Measurements from ENCODE around the gene CFAP210.
"Not testable (repeated sequence)": the region's sequence is repeated elsewhere in the genome, so short reads cannot be mapped to it uniquely, and the experiment has no call there.

Gene CFAP210

DNA sequence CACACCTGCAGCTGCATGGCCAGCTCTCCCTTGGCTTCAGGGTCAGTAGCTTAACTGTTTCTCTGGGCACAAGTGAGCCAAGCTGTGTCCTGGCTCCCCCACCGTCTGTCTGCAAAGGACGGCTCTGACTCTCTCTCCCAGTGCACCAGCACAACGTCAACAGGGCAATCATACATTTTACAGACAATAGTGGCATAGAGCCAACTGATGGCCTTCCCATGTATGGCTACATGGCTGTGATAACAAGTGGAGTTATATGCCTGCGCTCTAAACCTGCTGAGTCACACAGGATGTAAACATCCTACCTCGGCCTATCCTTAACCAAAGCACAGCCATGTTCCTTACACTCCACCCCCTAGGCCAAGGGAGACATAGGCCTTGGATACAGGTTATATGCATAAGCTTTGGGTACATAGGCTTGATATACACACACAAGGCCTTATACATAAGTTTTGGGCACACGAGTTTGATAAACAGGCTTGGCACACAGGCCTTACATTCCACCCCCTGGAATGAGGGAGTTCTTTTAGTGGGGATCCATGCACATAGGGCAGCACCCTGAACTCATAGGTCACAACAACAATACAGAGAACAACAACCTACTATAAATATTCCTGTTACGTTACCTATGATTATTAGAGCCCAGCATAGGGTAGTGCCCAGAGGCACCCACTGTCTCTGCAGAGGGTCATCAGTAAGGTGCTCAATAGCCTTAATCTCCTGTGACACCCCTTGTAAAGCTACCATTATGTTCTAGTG lies 17.7 kb upstream of the CFAP210 start:
- no peaks in the 10 kb centered on the region for H3K36me3 ChIP-seq (ENCODE audit: control insufficient read depth, insufficient read depth, low read length)
- H3K4me3 ChIP-seq (ENCODE audit: extremely low read depth, insufficient read depth, low read length, poor library complexity, severe bottlenecking): no peak overlapping the region
- no peak overlapping the region for H3K27ac ChIP-seq (ENCODE audit: low read depth, low read length, severe bottlenecking)
- 94 to 100% methylated on average over 1 to 3 of the region's 7 CpGs for WGBS, 2 experiments (ENCODE audit: insufficient coverage in 2 of 2)
- peaks cover 5% of the 10 kb centered on the region for H3K9me3 ChIP-seq (ENCODE audit: control insufficient read depth, low read length)
- no peaks in the 10 kb centered on the region for H3K4me1 ChIP-seq (ENCODE audit: control insufficient read depth, insufficient read depth, low read length, poor library complexity, severe bottlenecking)

GRCh38 chr2:169709981-169710380 lies 15.8 kb upstream of the CFAP210 start:
- Histone ChIP-seq H3K9me3 (ENCODE audit: control insufficient read depth, low read length) (peaks cover 5% of the 10 kb centered on the region), H3K4me3 (ENCODE audit: extremely low read depth, insufficient read depth, low read length, poor library complexity, severe bottlenecking) (no peak overlapping the region)
- 88 to 100% methylated on average over 1 of the region's 1 CpG for WGBS, 2 experiments (ENCODE audit: insufficient coverage in 2 of 2)

DNA sequence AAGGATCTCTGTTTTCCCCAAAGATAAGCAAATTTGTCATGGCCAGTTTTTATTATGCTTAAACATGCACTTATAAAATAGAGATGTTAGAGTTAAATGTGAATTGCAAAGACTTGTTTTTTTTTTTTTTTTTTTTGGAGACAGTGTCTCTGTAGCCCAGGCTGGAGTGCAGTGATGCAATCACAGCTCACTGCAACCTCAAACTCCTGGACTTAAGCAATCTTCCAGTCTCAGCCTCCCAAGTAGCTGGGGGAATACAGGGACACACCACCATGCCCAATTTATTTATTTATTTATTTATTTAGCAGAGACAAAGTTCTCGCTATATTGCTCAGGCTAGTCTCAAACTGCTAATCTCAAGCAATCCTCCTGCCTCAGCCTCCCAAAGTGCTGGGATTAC lies 15.1 kb upstream of the CFAP210 start:
- Histone ChIP-seq H3K27ac (ENCODE audit: low read depth, low read length, severe bottlenecking) (no peak overlapping the region), H3K36me3 (ENCODE audit: control insufficient read depth, insufficient read depth, low read length) (no peaks in the 10 kb centered on the region), H3K4me1 (ENCODE audit: control insufficient read depth, insufficient read depth, low read length, poor library complexity, severe bottlenecking) (no peaks in the 10 kb centered on the region), H3K9me3 (ENCODE audit: control insufficient read depth, low read length) (peaks cover 5% of the 10 kb centered on the region), H3K4me3 (ENCODE audit: extremely low read depth, insufficient read depth, low read length, poor library complexity, severe bottlenecking) (no peak overlapping the region)
- WGBS, 2 experiments (ENCODE audit: insufficient coverage in 2 of 2): 80% methylated on average over 1 of the region's 1 CpG; no CpG with 5 or more reads in 1 of the 2 experiments

More at GRCh38 chr2:169709981-169710380, 15.8 kb upstream of the CFAP210 start:
- Histone ChIP-seq H3K27ac (ENCODE audit: low read depth, low read length, severe bottlenecking) (no peak overlapping the region), H3K36me3 (ENCODE audit: control insufficient read depth, insufficient read depth, low read length) (no peaks in the 10 kb centered on the region), H3K4me1 (ENCODE audit: control insufficient read depth, insufficient read depth, low read length, poor library complexity, severe bottlenecking) (no peaks in the 10 kb centered on the region)

- no peak overlapping the region for H3K27ac ChIP-seq (ENCODE audit: low read depth, low read length, severe bottlenecking)
- H3K4me3 ChIP-seq (ENCODE audit: extremely low read depth, insufficient read depth, low read length, poor library complexity, severe bottlenecking): no peak overlapping the region
- peaks cover 5% of the 10 kb centered on the region for H3K9me3 ChIP-seq (ENCODE audit: control insufficient read depth, low read length)
- WGBS, 2 experiments (ENCODE audit: insufficient coverage in 2 of 2): 80% methylated on average over 2 of the region's 2 CpGs; no CpG with 5 or more reads in 1 of the 2 experiments
- no peaks in the 10 kb centered on the region for H3K4me1 ChIP-seq (ENCODE audit: control insufficient read depth, insufficient read depth, low read length, poor library complexity, severe bottlenecking)
- H3K36me3 ChIP-seq (ENCODE audit: control insufficient read depth, insufficient read depth, low read length): no peaks in the 10 kb centered on the region
Measured at GRCh38 chr2:169707626-169708025, 13.4 kb upstream of the CFAP210 start.

GRCh38 chr2:169705927-169706326 lies 11.7 kb upstream of the CFAP210 start:
- Histone ChIP-seq H3K4me3 (ENCODE audit: extremely low read depth, insufficient read depth, low read length, poor library complexity, severe bottlenecking) (no peak overlapping the region), H3K36me3 (ENCODE audit: control insufficient read depth, insufficient read depth, low read length) (no peaks in the 10 kb centered on the region), H3K9me3 (ENCODE audit: control insufficient read depth, low read length) (no peaks in the 10 kb centered on the region), H3K27ac (ENCODE audit: low read depth, low read length, severe bottlenecking) (no peak overlapping the region), H3K4me1 (ENCODE audit: control insufficient read depth, insufficient read depth, low read length, poor library complexity, severe bottlenecking) (no peaks in the 10 kb centered on the region)
- WGBS, 2 experiments (ENCODE audit: insufficient coverage in 2 of 2): no CpG with 5 or more reads among the region's 2 CpGs

DNA sequence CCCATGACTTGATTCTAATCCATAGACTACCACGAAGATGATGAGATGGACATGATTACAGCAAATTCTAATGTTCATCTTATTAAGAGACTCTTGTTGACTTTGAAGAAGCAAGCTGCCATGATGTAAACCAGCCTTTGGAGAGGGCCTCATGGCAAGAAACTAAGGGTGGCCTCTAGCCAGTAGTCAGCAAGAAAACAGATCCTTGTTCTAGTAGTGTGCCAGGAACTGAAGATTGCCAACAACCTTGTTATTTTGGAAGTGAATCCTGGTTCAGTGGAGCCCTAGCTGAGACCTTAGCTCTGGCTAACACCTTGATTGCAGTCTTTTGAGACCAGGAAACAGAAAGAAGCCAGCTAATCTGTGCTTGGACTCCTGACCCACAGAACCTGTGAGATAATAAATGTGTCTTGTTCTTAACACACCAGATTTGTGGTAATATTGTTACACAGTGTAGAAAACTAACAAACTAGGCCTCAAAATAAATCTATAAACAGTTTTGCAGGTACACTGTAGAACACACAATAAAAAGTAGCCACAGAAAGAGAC lies 10.0 kb upstream of the CFAP210 start:
- no CpG with 5 or more reads among the region's 1 CpG for WGBS, 2 experiments (ENCODE audit: insufficient coverage in 2 of 2)
- H3K4me3 ChIP-seq (ENCODE audit: extremely low read depth, insufficient read depth, low read length, poor library complexity, severe bottlenecking): no peak overlapping the region

GRCh38 chr2:169702996-169703395 lies 8.8 kb upstream of the CFAP210 start:
- no peaks in the 10 kb centered on the region for H3K9me3 ChIP-seq (ENCODE audit: control insufficient read depth, low read length)
- WGBS, 2 experiments (ENCODE audit: insufficient coverage in 2 of 2): 83 to 87% methylated on average over 3 of the region's 3 CpGs
- H3K4me1 ChIP-seq (ENCODE audit: control insufficient read depth, insufficient read depth, low read length, poor library complexity, severe bottlenecking): no peaks in the 10 kb centered on the region
- H3K27ac ChIP-seq (ENCODE audit: low read depth, low read length, severe bottlenecking): no peak overlapping the region
- H3K36me3 ChIP-seq (ENCODE audit: control insufficient read depth, insufficient read depth, low read length): no peaks in the 10 kb centered on the region
- H3K4me3 ChIP-seq (ENCODE audit: extremely low read depth, insufficient read depth, low read length, poor library complexity, severe bottlenecking): no peak overlapping the region

More for the DNA sequence above, 10.0 kb upstream of the CFAP210 start:
- Histone ChIP-seq H3K36me3 (ENCODE audit: control insufficient read depth, insufficient read depth, low read length) (no peaks in the 10 kb centered on the region), H3K9me3 (ENCODE audit: control insufficient read depth, low read length) (no peaks in the 10 kb centered on the region), H3K4me1 (ENCODE audit: control insufficient read depth, insufficient read depth, low read length, poor library complexity, severe bottlenecking) (no peaks in the 10 kb centered on the region), H3K27ac (ENCODE audit: low read depth, low read length, severe bottlenecking) (no peak overlapping the region)

DNA sequence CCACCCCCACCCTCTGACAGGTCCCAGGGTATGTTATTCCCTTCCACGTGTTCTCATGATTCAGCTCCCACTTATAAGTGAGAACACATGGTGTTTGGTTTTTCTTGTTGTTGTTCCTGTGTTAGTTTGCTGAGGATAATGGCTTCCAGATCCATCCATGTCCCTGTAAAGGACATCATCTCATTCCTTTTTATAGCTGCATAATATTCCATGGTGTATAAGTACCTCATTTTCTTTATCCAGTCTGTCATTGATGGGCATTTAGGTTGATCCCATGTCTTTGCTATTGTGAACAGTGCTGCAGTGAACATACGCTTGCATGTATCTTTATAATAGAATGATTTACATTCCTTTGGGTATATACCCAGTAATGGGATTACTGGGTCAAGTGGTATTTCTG lies 5.0 kb upstream of the CFAP210 start:
- not testable (repeated sequence) for H3K4me1 ChIP-seq (ENCODE audit: control insufficient read depth, insufficient read depth, low read length, poor library complexity, severe bottlenecking); H3K36me3 ChIP-seq (ENCODE audit: control insufficient read depth, insufficient read depth, low read length)
- WGBS, 2 experiments (ENCODE audit: insufficient coverage in 2 of 2): no CpG with 5 or more reads among the region's 2 CpGs

DNA sequence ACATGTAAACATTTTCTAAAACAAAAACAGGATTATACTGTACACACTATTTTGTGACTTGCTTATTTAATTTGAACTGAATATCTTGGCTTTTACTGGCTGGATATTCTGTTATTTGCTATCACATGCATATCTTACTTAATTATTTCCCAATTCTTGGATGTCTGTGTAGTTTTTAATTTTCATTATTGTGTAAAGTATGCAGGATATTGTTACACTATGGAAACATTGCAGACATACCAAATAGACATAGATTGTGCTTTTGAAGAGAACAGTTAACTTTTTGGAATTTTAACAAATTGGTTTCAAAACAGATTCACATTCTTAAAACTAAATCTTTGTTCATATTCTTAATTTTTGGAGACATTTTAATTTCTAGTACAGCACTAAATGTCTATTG lies 2.2 kb upstream of the CFAP210 start:
- Histone ChIP-seq H3K4me1 (ENCODE audit: control insufficient read depth, insufficient read depth, low read length, poor library complexity, severe bottlenecking) (no peaks in the 10 kb centered on the region), H3K27ac (ENCODE audit: low read depth, low read length, severe bottlenecking) (no peak overlapping the region), H3K4me3 (ENCODE audit: extremely low read depth, insufficient read depth, low read length, poor library complexity, severe bottlenecking) (no peak overlapping the region), H3K9me3 (ENCODE audit: control insufficient read depth, low read length) (no peaks in the 10 kb centered on the region), H3K36me3 (ENCODE audit: control insufficient read depth, insufficient read depth, low read length) (no peaks in the 10 kb centered on the region)

More for the DNA sequence above, 5.0 kb upstream of the CFAP210 start:
- not testable (repeated sequence) for H3K9me3 ChIP-seq (ENCODE audit: control insufficient read depth, low read length); H3K27ac ChIP-seq (ENCODE audit: low read depth, low read length, severe bottlenecking); H3K4me3 ChIP-seq (ENCODE audit: extremely low read depth, insufficient read depth, low read length, poor library complexity, severe bottlenecking)

GRCh38 chr2:169694894-169695260 lies 672 bp upstream of the CFAP210 start:
- Histone ChIP-seq H3K4me3 (ENCODE audit: extremely low read depth, insufficient read depth, low read length, poor library complexity, severe bottlenecking) (peak overlapping the region; percentile 56), H3K36me3 (ENCODE audit: control insufficient read depth, insufficient read depth, low read length) (no peaks in the 10 kb centered on the region), H3K27ac (ENCODE audit: low read depth, low read length, severe bottlenecking) (peak overlapping the region; percentile 54), H3K9me3 (ENCODE audit: control insufficient read depth, low read length) (no peaks in the 10 kb centered on the region), H3K4me1 (ENCODE audit: control insufficient read depth, insufficient read depth, low read length, poor library complexity, severe bottlenecking) (no peaks in the 10 kb centered on the region)
- WGBS, 2 experiments (ENCODE audit: insufficient coverage in 2 of 2): 79 to 80% methylated on average over 5 to 6 of the region's 8 CpGs

DNA sequence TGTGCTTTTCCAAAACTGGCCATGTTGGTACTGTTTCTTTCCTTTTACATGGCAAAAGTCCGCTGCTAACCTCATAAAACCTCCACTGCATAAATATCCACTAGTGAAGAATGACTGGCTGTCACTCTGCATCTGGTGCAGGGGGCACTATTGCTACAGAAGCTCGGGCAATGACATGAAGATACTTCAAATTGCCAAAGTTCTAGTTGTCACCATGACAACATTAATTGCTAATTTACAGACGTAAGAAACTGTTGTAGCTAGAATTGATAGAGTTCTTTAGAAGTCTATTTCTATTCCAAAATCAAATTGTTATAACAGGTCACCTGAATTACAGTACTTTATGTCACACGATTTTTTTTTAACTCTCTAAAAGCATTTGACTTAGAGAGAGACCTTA lies 845 bp downstream of the CFAP210 start:
- no peak overlapping the region for H3K4me3 ChIP-seq (ENCODE audit: extremely low read depth, insufficient read depth, low read length, poor library complexity, severe bottlenecking)
- peak overlapping the region; percentile 89 for H3K27ac ChIP-seq (ENCODE audit: low read depth, low read length, severe bottlenecking)
- no peaks in the 10 kb centered on the region for H3K36me3 ChIP-seq (ENCODE audit: control insufficient read depth, insufficient read depth, low read length)
- 0 to 100% methylated on average over 1 of the region's 4 CpGs for WGBS, 2 experiments (ENCODE audit: insufficient coverage in 2 of 2)
- H3K9me3 ChIP-seq (ENCODE audit: control insufficient read depth, low read length): no peaks in the 10 kb centered on the region
- no peaks in the 10 kb centered on the region for H3K4me1 ChIP-seq (ENCODE audit: control insufficient read depth, insufficient read depth, low read length, poor library complexity, severe bottlenecking)

All from mesodermal cell (in vitro differentiated cells).